H7 (cell line): ENCODE data around the gene POLD1. TPM values are rescaled to one million over a fixed set of nuclear protein-coding genes. Genes with fewer than 3 reads are reported as not detected.
A peak's percentile ranks its signal among the peaks of the same experiment; 100 is the strongest.

Experiments
- DNase-seq: peaks from one replicate; pipeline ENCODE4 v3.0.0; 2012
- H3K27me3 ChIP-seq: 2 replicates; pipeline ENCODE4 v1.6.0; 2011; ENCODE audit warnings: mild to moderate bottlenecking, low read length; ENCODE audit not compliant: control insufficient read depth, insufficient read depth
- H3K36me3 ChIP-seq: replicated peaks from 2 replicates; pipeline ENCODE4 v1.5.1; 2011; ENCODE audit warnings: low read length; ENCODE audit not compliant: control insufficient read depth, insufficient read depth
- H3K4me3 ChIP-seq: 2 replicates; pipeline ENCODE4 v1.5.1; 2011; ENCODE audit warnings: low read depth, mild to moderate bottlenecking, control low read depth, low read length, moderate library complexity; ENCODE audit not compliant: insufficient read depth
- total RNA-seq: library from RNA; depleted of rRNA; stranded (reverse); fragments of >200 nt; shearing (Covaris generic); gene quantifications from 2 replicates; pipeline ENCODE4 v1.2.3, GENCODE V29; 2014

Gene POLD1
- total RNA-seq, 1 experiment from 2014 or later: 167 TPM

- Histone ChIP-seq H3K4me3 (no peak overlapping the region), H3K27me3 (peaks cover 8% of the 10 kb centered on the region), H3K36me3 (peaks cover 8% of the 10 kb centered on the region)
- peak; percentile 98 for DNase-seq
Measured at GRCh38 chr19:50414864-50415660, 30.9 kb downstream of the POLD1 start.

GRCh38 chr19:50415661-50416033, 31.5 kb downstream of the POLD1 start:
- Histone ChIP-seq H3K4me3 (no peak overlapping the region), H3K27me3 (peaks cover 8% of the 10 kb centered on the region), H3K36me3 (peaks cover 4% of the 10 kb centered on the region)
- DNase-seq: peak; percentile 67

GRCh38 chr19:50416034-50416977, 32.2 kb downstream of the POLD1 start:
- no peak overlapping the region for H3K4me3 ChIP-seq
- peaks cover 8% of the 10 kb centered on the region for H3K27me3 ChIP-seq
- peak; percentile 78 for DNase-seq
- peaks cover 2% of the 10 kb centered on the region for H3K36me3 ChIP-seq

- no peak overlapping the region for H3K4me3 ChIP-seq
- peak; percentile 77 for DNase-seq
Measured at GRCh38 chr19:50417111-50418081, 33.2 kb downstream of the POLD1 start.

GRCh38 chr19:50418176-50419021, 34.3 kb downstream of the POLD1 start, which contains the start of gene SPIB:
SPIB (plus strand) TSS chr19:50418938; CDS start chr19:50418963, 25 bp downstream.
- peaks cover 4% of the 10 kb centered on the region for H3K36me3 ChIP-seq
- peaks cover 8% of the 10 kb centered on the region for H3K27me3 ChIP-seq
- DNase-seq: peak; percentile 88
- peak within 1 kb of the TSS; percentile 58 for H3K4me3 ChIP-seq

More at GRCh38 chr19:50417111-50418081, 33.2 kb downstream of the POLD1 start:
- Histone ChIP-seq H3K27me3 (peaks cover 8% of the 10 kb centered on the region), H3K36me3 (peaks cover under 1% of the 10 kb centered on the region)

- peaks cover 4% of the 10 kb centered on the region for H3K36me3 ChIP-seq
- H3K4me3 ChIP-seq: peak overlapping the region; percentile 58
- DNase-seq: no peak
- peaks cover 8% of the 10 kb centered on the region for H3K27me3 ChIP-seq
Measured at GRCh38 chr19:50419022-50419579, 35.0 kb downstream of the POLD1 start.

GRCh38 chr19:50419580-50420035, 35.5 kb downstream of the POLD1 start:
- Histone ChIP-seq H3K27me3 (peaks cover 8% of the 10 kb centered on the region), H3K4me3 (peak overlapping the region; percentile 58), H3K36me3 (peaks cover 4% of the 10 kb centered on the region)
- peak; percentile 85 for DNase-seq

- Histone ChIP-seq H3K4me3 (peak overlapping the region; percentile 58; the same call in 1 of the 2 replicates), H3K36me3 (peaks cover 4% of the 10 kb centered on the region), H3K27me3 (peaks cover 8% of the 10 kb centered on the region)
- DNase-seq: no peak
Measured at GRCh38 chr19:50420127-50420526, 36.0 kb downstream of the POLD1 start.

GRCh38 chr19:50420808-50421207, 36.7 kb downstream of the POLD1 start:
- H3K36me3 ChIP-seq: peaks cover 4% of the 10 kb centered on the region
- H3K27me3 ChIP-seq: peaks cover 8% of the 10 kb centered on the region
- H3K4me3 ChIP-seq: no peak overlapping the region
- no peak for DNase-seq

- peaks cover 4% of the 10 kb centered on the region for H3K36me3 ChIP-seq
- H3K4me3 ChIP-seq: no peak overlapping the region
- peaks cover 8% of the 10 kb centered on the region for H3K27me3 ChIP-seq
- DNase-seq: peak; percentile 45
Measured at GRCh38 chr19:50422397-50423278, 38.5 kb downstream of the POLD1 start.

- H3K4me3 ChIP-seq: no peak overlapping the region
- DNase-seq: no peak
- H3K36me3 ChIP-seq: peaks cover 4% of the 10 kb centered on the region
- H3K27me3 ChIP-seq: peaks cover 12% of the 10 kb centered on the region
Measured at GRCh38 chr19:50423279-50424113, 39.3 kb downstream of the POLD1 start.
